ENCODE results near the gene OPN4. TPM values are rescaled to one million over a fixed set of nuclear protein-coding genes. Genes with fewer than 3 reads are reported as not detected.

OPN4 gene
- total RNA-seq, 6 donors from 2014 or later = not detected

- Histone ChIP-seq H3K27me3 (no peaks in the 10 kb centered on the region), H3K36me3 (no peaks in the 10 kb centered on the region), H3K4me3 (no peak overlapping the region), H3K27ac (no peak overlapping the region), H3K9me3 (no peaks in the 10 kb centered on the region), H3K4me1 (peaks cover 5 to 13% (median 10%) of the 10 kb centered on the region in 4 donors)
- TF ChIP-seq, protein P1, sequence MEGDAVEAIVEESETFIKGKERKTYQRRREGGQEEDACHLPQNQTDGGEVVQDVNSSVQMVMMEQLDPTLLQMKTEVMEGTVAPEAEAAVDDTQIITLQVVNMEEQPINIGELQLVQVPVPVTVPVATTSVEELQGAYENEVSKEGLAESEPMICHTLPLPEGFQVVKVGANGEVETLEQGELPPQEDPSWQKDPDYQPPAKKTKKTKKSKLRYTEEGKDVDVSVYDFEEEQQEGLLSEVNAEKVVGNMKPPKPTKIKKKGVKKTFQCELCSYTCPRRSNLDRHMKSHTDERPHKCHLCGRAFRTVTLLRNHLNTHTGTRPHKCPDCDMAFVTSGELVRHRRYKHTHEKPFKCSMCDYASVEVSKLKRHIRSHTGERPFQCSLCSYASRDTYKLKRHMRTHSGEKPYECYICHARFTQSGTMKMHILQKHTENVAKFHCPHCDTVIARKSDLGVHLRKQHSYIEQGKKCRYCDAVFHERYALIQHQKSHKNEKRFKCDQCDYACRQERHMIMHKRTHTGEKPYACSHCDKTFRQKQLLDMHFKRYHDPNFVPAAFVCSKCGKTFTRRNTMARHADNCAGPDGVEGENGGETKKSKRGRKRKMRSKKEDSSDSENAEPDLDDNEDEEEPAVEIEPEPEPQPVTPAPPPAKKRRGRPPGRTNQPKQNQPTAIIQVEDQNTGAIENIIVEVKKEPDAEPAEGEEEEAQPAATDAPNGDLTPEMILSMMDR (IDR thresholded peaks at IDR 0.05) = no peak
- TF ChIP-seq POLR2AphosphoS5 (IDR thresholded peaks at IDR 0.05) (no peak), POLR2A (IDR thresholded peaks at IDR 0.05) (no peak), EP300 (IDR thresholded peaks at IDR 0.05) (no peak)
- WGBS, 2 donors = 88 to 90% methylated on average over 5 of the region's 5 CpGs
- ATAC-seq (ENCODE audit: low FRiP score in 2 of 2) (no peak), DNase-seq (no peak)
These were observed 7.8 kb upstream of the OPN4 start for GRCh38 chr10:86646532-86646931.

- peaks cover 5 to 13% (median 10%) of the 10 kb centered on the region in 4 donors for H3K4me1 ChIP-seq
These were observed 7.4 kb upstream of the OPN4 start for GRCh38 chr10:86646933-86647332.

DNA sequence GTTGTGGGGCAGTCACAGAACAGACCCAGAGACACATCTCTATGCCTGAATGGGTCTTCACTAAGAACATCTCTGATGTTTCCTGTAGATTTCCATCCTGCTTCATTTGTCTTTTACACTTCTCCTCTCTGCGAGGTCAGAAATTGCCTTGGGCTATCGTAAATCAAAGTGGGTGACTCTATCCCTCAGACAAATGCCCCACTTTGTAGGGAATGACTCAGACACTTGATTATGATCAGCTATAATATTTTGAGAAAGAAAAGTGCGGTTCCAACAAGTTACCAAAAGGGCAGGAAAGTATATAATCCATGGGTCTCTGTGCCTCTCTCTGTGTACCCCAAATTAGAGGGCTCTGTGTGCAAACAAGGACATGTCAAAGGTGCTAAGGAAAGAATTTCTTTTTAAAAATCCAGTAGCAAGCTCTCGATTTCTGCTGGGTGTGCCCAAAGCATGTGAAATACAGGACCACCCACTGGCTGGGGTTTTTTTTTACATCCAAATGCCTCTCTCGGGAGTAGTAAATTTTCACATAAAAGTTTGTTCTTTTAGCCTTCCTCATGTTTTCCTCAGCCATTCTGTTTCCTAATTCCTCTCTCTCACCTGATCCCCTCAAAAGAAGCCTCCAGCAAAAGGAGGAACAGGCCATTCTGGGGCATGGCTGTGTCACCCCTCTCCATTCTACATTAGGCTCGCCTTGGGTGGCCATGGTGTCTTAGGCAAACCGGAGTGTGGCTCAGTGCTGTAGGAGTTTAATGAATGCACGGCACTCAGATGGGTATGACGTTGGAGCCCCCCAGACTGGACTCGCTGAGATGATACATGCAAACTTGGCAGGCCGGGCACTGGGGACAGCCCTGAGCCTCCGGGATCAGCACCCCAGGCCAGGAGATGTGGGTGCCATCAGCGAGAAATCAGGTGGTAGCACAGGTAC is 6.3 kb upstream of the OPN4 start:
- TF ChIP-seq POLR2A (IDR thresholded peaks at IDR 0.05) (no peak), POLR2AphosphoS5 (IDR thresholded peaks at IDR 0.05) (no peak), EP300 (IDR thresholded peaks at IDR 0.05) (no peak)
- TF ChIP-seq, protein P1 (IDR thresholded peaks at IDR 0.05) = no peak
- no peaks in the 10 kb centered on the region for H3K36me3 ChIP-seq
- ATAC-seq (ENCODE audit: low FRiP score in 2 of 2) (no peak), DNase-seq (no peak)
- H3K4me3 ChIP-seq = no peak overlapping the region
- no peaks in the 10 kb centered on the region for H3K27me3 ChIP-seq
- H3K4me1 ChIP-seq = peaks cover 5 to 13% (median 10%) of the 10 kb centered on the region in 4 donors
- H3K9me3 ChIP-seq = no peaks in the 10 kb centered on the region
- H3K27ac ChIP-seq = no peak overlapping the region
- WGBS, 2 donors = 81 to 87% methylated on average over 9 to 13 of the region's 13 CpGs

More at GRCh38 chr10:86646933-86647332, 7.4 kb upstream of the OPN4 start:
- no peaks in the 10 kb centered on the region for H3K36me3 ChIP-seq
- WGBS, 2 donors = 90% methylated on average over 4 to 6 of the region's 6 CpGs
- DNase-seq = no peak
- H3K27me3 ChIP-seq = no peaks in the 10 kb centered on the region
- H3K9me3 ChIP-seq = no peaks in the 10 kb centered on the region
- no peak for ATAC-seq (ENCODE audit: low FRiP score in 2 of 2)
- H3K27ac ChIP-seq = no peak overlapping the region
- no peak overlapping the region for H3K4me3 ChIP-seq
- no peak for TF ChIP-seq POLR2AphosphoS5 (IDR thresholded peaks at IDR 0.05)
- TF ChIP-seq EP300 (IDR thresholded peaks at IDR 0.05) = no peak
- TF ChIP-seq, protein P1 (IDR thresholded peaks at IDR 0.05) = no peak

- DNase-seq (peak; percentile 35 to 52), ATAC-seq (ENCODE audit: low FRiP score in 2 of 2) (peak; percentile 49 to 83)
- Histone ChIP-seq H3K36me3 (no peaks in the 10 kb centered on the region), H3K4me1 (peaks cover 5 to 13% (median 10%) of the 10 kb centered on the region in 4 donors), H3K27ac (no peak overlapping the region), H3K27me3 (no peaks in the 10 kb centered on the region), H3K9me3 (no peaks in the 10 kb centered on the region), H3K4me3 (no peak overlapping the region)
- TF ChIP-seq POLR2AphosphoS5 (IDR thresholded peaks at IDR 0.05) = no peak
- WGBS, 2 donors = 36 to 57% methylated on average over 7 to 9 of the region's 9 CpGs
These were observed 5.5 kb upstream of the OPN4 start for GRCh38 chr10:86648704-86649427.

GRCh38 chr10:86649471-86650150 is 4.7 kb upstream of the OPN4 start:
- Histone ChIP-seq H3K27me3 (no peaks in the 10 kb centered on the region), H3K36me3 (no peaks in the 10 kb centered on the region), H3K27ac (no peak overlapping the region), H3K4me1 (peaks cover 5 to 13% (median 10%) of the 10 kb centered on the region in 4 donors), H3K9me3 (no peaks in the 10 kb centered on the region), H3K4me3 (no peak overlapping the region)
- DNase-seq (peak in 1 of 2 donors; percentile 47), ATAC-seq (ENCODE audit: low FRiP score in 2 of 2) (no peak)
- 80 to 84% methylated on average over 12 to 17 of the region's 17 CpGs for WGBS, 2 donors
- no peak for TF ChIP-seq POLR2A (IDR thresholded peaks at IDR 0.05)
- TF ChIP-seq POLR2AphosphoS5 (IDR thresholded peaks at IDR 0.05) = no peak
- TF ChIP-seq, protein P1 (IDR thresholded peaks at IDR 0.05) = no peak
- no peak for TF ChIP-seq EP300 (IDR thresholded peaks at IDR 0.05)

Measured in upper lobe of left lung (tissue), 6 donors.